Measurements from ENCODE around the gene AOX1.

The AOX1 gene

DNA sequence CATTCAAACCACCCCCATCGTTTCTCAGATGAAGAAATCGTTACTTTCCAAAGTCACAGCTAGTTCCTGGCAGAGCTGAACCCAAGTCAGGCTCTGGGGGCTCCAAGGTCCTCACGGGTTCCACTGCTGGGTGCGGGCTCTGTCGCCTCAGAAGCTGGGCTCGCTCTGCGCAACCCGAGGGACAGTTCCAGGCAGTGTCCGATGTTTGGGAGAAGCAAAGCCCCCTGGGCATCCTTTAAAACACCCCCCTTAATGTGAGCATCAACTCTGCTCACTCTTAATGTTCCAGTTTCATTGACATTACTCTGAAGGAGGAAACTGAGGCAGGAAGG lies 796 bp downstream of the AOX1 start:
- Histone ChIP-seq H3K4me1 (ENCODE audit: insufficient read depth, low read length, severe bottlenecking) (peaks cover 78% of the 10 kb centered on the region), H3K4me3 (ENCODE audit: low read depth, low read length, poor library complexity, severe bottlenecking) (peak overlapping the region; percentile 70), H3F3A (ENCODE audit: insufficient read depth, low read length) (no peaks in the 10 kb centered on the region), H2AFZ (ENCODE audit: low read length) (no peak overlapping the region), H3K27ac (ENCODE audit: low read depth, low read length, poor library complexity, severe bottlenecking) (peak overlapping the region; percentile 84), H3K9ac (ENCODE audit: low read length) (peak overlapping the region; percentile 82), H3K36me3 (ENCODE audit: insufficient read depth, low read length) (peaks cover 6% of the 10 kb centered on the region; the same call in 1 of the 2 replicates), H3K9me3 (ENCODE audit: low read length) (no peaks in the 10 kb centered on the region), H3K79me2 (ENCODE audit: insufficient read depth, low read length) (no peaks in the 10 kb centered on the region), H3K27me3 (ENCODE audit: insufficient read depth, low read length) (no peaks in the 10 kb centered on the region), H3K4me2 (ENCODE audit: low read length) (peak overlapping the region; percentile 81), H3K9me2 (ENCODE audit: low read depth, low read length) (no peaks in the 10 kb centered on the region), H4K20me1 (ENCODE audit: insufficient read depth, low read length) (no peaks in the 10 kb centered on the region)
- TF ChIP-seq EZH2 (IDR thresholded peaks at IDR 0.05; ENCODE audit: borderline replicate concordance, low read length): no peak
- TF ChIP-seq, protein P1, sequence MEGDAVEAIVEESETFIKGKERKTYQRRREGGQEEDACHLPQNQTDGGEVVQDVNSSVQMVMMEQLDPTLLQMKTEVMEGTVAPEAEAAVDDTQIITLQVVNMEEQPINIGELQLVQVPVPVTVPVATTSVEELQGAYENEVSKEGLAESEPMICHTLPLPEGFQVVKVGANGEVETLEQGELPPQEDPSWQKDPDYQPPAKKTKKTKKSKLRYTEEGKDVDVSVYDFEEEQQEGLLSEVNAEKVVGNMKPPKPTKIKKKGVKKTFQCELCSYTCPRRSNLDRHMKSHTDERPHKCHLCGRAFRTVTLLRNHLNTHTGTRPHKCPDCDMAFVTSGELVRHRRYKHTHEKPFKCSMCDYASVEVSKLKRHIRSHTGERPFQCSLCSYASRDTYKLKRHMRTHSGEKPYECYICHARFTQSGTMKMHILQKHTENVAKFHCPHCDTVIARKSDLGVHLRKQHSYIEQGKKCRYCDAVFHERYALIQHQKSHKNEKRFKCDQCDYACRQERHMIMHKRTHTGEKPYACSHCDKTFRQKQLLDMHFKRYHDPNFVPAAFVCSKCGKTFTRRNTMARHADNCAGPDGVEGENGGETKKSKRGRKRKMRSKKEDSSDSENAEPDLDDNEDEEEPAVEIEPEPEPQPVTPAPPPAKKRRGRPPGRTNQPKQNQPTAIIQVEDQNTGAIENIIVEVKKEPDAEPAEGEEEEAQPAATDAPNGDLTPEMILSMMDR (IDR thresholded peaks at IDR 0.05; ENCODE audit: low read length): no peak

DNA sequence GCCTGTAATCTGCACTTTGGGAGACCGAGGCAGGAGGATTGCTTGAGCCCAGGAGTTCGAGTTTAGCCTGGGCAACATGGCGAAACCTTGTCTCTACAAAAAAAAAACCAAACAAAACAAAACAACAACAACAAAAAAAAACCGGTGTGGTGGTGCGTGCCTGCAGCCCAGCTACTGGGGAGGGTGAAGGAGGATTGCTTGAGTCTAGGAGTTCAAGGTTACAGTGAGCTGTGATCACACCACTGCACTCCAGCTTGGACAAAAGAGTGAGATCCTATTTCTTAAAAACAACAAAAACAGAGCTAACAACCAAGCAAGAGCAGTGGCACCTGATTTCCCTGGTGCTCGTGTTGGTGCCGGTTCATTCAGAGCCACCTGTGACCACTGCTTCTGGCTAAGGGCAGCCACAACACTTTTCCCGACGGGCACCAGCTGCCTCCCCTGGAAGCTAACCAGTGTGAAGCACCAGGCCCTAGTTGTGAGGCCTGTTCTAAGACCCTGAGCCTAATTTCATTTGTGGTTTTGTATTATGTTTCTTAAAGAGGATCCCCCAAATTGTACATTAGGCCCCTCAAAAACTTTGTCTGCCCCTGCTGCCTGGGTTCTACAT lies 1.3 kb downstream of the AOX1 start:
- H2AFZ ChIP-seq (ENCODE audit: low read length): no peak overlapping the region
- no peaks in the 10 kb centered on the region for H3K9me3 ChIP-seq (ENCODE audit: low read length)
- H3K4me1 ChIP-seq (ENCODE audit: insufficient read depth, low read length, severe bottlenecking): peaks cover 73% of the 10 kb centered on the region
- peak overlapping the region; percentile 70 for H3K4me3 ChIP-seq (ENCODE audit: low read depth, low read length, poor library complexity, severe bottlenecking)
- peak overlapping the region; percentile 81 for H3K4me2 ChIP-seq (ENCODE audit: low read length)
- no peaks in the 10 kb centered on the region for H3K79me2 ChIP-seq (ENCODE audit: insufficient read depth, low read length)
- no peaks in the 10 kb centered on the region for H4K20me1 ChIP-seq (ENCODE audit: insufficient read depth, low read length)
- H3K9ac ChIP-seq (ENCODE audit: low read length): peak overlapping the region; percentile 82
- H3K27ac ChIP-seq (ENCODE audit: low read depth, low read length, poor library complexity, severe bottlenecking): peak overlapping the region; percentile 84
- H3K27me3 ChIP-seq (ENCODE audit: insufficient read depth, low read length): no peaks in the 10 kb centered on the region
- no peaks in the 10 kb centered on the region for H3F3A ChIP-seq (ENCODE audit: insufficient read depth, low read length)
- H3K36me3 ChIP-seq (ENCODE audit: insufficient read depth, low read length): peaks cover 8% of the 10 kb centered on the region; the same call in 1 of the 2 replicates
- no peak for TF ChIP-seq EZH2 (IDR thresholded peaks at IDR 0.05; ENCODE audit: borderline replicate concordance, low read length)
- TF ChIP-seq, protein P1 (IDR thresholded peaks at IDR 0.05; ENCODE audit: low read length): no peak
- no peaks in the 10 kb centered on the region for H3K9me2 ChIP-seq (ENCODE audit: low read depth, low read length)

DNA sequence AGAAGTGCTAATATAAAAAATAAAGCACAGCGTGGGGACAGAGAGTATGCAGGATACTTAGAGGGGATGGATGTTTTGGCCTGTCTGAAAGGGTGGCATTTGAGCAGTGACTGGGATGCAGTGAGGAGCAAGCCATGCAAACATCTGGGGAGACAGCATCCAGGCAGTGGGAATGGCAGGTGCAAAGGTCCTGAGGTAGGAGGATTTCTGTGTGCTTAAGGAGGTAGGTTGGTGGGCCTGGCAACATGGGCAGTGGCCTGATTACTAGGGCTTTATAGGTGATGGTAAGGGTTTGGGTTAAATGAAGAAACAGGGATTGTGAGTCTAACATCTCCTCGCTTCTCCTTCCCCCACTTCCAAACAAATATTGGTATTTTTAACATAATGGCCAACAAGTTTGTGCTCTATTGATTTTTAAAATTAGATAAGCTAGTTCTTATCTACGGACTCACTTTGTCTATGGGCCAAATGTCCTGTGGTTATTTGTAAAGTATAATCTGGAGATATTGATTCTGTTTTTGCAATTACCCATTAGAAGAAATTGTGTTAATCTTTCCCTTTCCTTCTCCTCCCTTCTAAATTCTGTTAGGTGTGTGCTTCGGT lies 2.4 kb downstream of the AOX1 start:
- no peaks in the 10 kb centered on the region for H3K9me2 ChIP-seq (ENCODE audit: low read depth, low read length)
- H3K27me3 ChIP-seq (ENCODE audit: insufficient read depth, low read length): no peaks in the 10 kb centered on the region
- TF ChIP-seq, protein P1 (IDR thresholded peaks at IDR 0.05; ENCODE audit: low read length): no peak
- no peak for TF ChIP-seq EZH2 (IDR thresholded peaks at IDR 0.05; ENCODE audit: borderline replicate concordance, low read length)
- H3K27ac ChIP-seq (ENCODE audit: low read depth, low read length, poor library complexity, severe bottlenecking): peak overlapping the region; percentile 84
- peaks cover 11% of the 10 kb centered on the region; the same call in 1 of the 2 replicates for H3K36me3 ChIP-seq (ENCODE audit: insufficient read depth, low read length)
- no peaks in the 10 kb centered on the region for H4K20me1 ChIP-seq (ENCODE audit: insufficient read depth, low read length)
- peak overlapping the region; percentile 81 for H3K4me2 ChIP-seq (ENCODE audit: low read length)
- H3K4me1 ChIP-seq (ENCODE audit: insufficient read depth, low read length, severe bottlenecking): peaks cover 62% of the 10 kb centered on the region
- no peaks in the 10 kb centered on the region for H3K9me3 ChIP-seq (ENCODE audit: low read length)
- no peaks in the 10 kb centered on the region for H3K79me2 ChIP-seq (ENCODE audit: insufficient read depth, low read length)
- no peak overlapping the region for H2AFZ ChIP-seq (ENCODE audit: low read length)
- no peaks in the 10 kb centered on the region for H3F3A ChIP-seq (ENCODE audit: insufficient read depth, low read length)
- peak overlapping the region; percentile 70 for H3K4me3 ChIP-seq (ENCODE audit: low read depth, low read length, poor library complexity, severe bottlenecking)
- peak overlapping the region; percentile 5; the same call in 1 of the 2 replicates for H3K9ac ChIP-seq (ENCODE audit: low read length)

Data from OCI-LY1 (cell line).